ENCODE data around the gene IZUMO4. TPM values are rescaled to one million over a fixed set of nuclear protein-coding genes. Genes with fewer than 3 reads are reported as not detected.

Gene IZUMO4
- total and polyA plus RNA-seq, 10 of the 15 experiments (the other 5 are each of a cell fraction or from before 2014, with no cell fraction given): 0.53 to 27.1 (median 7.5) TPM

DNA sequence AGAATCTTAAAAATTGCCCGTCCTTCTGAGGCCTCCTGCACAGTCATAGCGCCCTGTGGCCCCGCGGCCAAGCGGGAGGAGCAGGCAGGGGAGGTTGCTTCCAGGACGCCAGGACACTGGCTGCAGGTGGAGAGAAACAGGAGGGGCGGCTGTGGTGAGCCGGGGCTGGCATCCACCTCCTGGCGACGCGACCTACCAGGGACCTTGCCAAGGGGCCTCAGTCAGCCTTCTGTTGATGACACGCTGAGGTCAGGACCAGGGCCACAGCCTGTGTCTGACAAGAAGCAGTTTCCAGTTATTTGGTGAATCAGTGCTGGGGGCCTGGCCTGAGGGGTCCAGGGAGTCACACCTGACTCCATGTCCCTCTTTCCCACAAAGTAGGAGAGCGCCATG lies 32.3 kb upstream of the IZUMO4 start:
- ChIA-PET POLR2A (no interaction called here), SMC1A (ENCODE audit: uncharacterized antibody, unreplicated experiment) (no interaction called here)
- in situ Hi-C loops (cut with MboI): no loop called here

More for the DNA sequence above, 32.3 kb upstream of the IZUMO4 start:
- H3K79me2 ChIP-seq (ENCODE audit: control insufficient read depth, insufficient read depth, low read length): peaks cover 14% of the 10 kb centered on the region
- ChIA-PET RAD21 (ENCODE audit: unreplicated experiment) (no interaction called here), CTCF (no interaction called here)
- no peak overlapping the region for H3K27ac ChIP-seq (ENCODE audit: control insufficient read depth, insufficient read depth)
- no peaks in the 10 kb centered on the region for H3K27me3 ChIP-seq (replicated peaks in 1 of 2; ENCODE audit: control insufficient read depth in 2 of 2, insufficient read depth in 2 of 2, low read length in 1 of 2)
- no peak overlapping the region for H3K4me3 ChIP-seq
- no peak overlapping the region for H3K4me2 ChIP-seq (ENCODE audit: control insufficient read depth, insufficient read depth)
- H3K4me1 ChIP-seq (ENCODE audit: control insufficient read depth, insufficient read depth, low read length): peaks cover 18% of the 10 kb centered on the region
- H3K9ac ChIP-seq (ENCODE audit: control insufficient read depth, insufficient read depth, low read length): no peak overlapping the region
- no peaks in the 10 kb centered on the region; a peak in 1 of 4 replicates for H3K36me3 ChIP-seq (ENCODE audit: control insufficient read depth in 2 of 2, insufficient read depth in 2 of 2, low read length in 1 of 2)
- TF ChIP-seq HDAC2 (IDR thresholded peaks at IDR 0.05): no peak
- TF ChIP-seq HCFC1 (IDR thresholded peaks at IDR 0.05; ENCODE audit: low read length): no peak
- no peak for TF ChIP-seq GATAD2B (conservative IDR thresholded peaks at IDR 0.05; ENCODE audit: low read depth)
- TF ChIP-seq SUZ12 (IDR thresholded peaks at IDR 0.05; ENCODE audit: unreplicated experiment): no peak
- TF ChIP-seq RAD21 (IDR thresholded peaks at IDR 0.05; ENCODE audit: insufficient read depth, low read depth, low read length): no peak
- no peak for TF ChIP-seq CHD1 (IDR thresholded peaks at IDR 0.05; ENCODE audit: low read depth, low read length)
- TF ChIP-seq SKIL (IDR thresholded peaks at IDR 0.05; ENCODE audit: low read depth, poor library complexity, severe bottlenecking): no peak
- no peak for TF ChIP-seq MTA2 (IDR thresholded peaks at IDR 0.05; ENCODE audit: low read depth)
- TF ChIP-seq SPI1 (IDR thresholded peaks at IDR 0.05; ENCODE audit: borderline replicate concordance, insufficient read depth, low read depth, low read length): no peak
- TF ChIP-seq YY1 (IDR thresholded peaks at IDR 0.05; ENCODE audit: low read depth, low read length): no peak
- TF ChIP-seq, protein P1, sequence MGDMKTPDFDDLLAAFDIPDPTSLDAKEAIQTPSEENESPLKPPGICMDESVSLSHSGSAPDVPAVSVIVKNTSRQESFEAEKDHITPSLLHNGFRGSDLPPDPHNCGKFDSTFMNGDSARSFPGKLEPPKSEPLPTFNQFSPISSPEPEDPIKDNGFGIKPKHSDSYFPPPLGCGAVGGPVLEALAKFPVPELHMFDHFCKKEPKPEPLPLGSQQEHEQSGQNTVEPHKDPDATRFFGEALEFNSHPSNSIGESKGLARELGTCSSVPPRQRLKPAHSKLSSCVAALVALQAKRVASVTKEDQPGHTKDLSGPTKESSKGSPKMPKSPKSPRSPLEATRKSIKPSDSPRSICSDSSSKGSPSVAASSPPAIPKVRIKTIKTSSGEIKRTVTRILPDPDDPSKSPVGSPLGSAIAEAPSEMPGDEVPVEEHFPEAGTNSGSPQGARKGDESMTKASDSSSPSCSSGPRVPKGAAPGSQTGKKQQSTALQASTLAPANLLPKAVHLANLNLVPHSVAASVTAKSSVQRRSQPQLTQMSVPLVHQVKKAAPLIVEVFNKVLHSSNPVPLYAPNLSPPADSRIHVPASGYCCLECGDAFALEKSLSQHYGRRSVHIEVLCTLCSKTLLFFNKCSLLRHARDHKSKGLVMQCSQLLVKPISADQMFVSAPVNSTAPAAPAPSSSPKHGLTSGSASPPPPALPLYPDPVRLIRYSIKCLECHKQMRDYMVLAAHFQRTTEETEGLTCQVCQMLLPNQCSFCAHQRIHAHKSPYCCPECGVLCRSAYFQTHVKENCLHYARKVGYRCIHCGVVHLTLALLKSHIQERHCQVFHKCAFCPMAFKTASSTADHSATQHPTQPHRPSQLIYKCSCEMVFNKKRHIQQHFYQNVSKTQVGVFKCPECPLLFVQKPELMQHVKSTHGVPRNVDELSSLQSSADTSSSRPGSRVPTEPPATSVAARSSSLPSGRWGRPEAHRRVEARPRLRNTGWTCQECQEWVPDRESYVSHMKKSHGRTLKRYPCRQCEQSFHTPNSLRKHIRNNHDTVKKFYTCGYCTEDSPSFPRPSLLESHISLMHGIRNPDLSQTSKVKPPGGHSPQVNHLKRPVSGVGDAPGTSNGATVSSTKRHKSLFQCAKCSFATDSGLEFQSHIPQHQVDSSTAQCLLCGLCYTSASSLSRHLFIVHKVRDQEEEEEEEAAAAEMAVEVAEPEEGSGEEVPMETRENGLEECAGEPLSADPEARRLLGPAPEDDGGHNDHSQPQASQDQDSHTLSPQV (IDR thresholded peaks at IDR 0.05): no peak
- TF ChIP-seq MAX (IDR thresholded peaks at IDR 0.05; ENCODE audit: low read depth, low read length): no peak
- TF ChIP-seq KAT2A (conservative IDR thresholded peaks at IDR 0.05; ENCODE audit: control insufficient read depth, low read depth, low read length): no peak
- FAIRE-seq (no peak), DNase-seq (ENCODE audit: low read depth, low spot score) (no peak), ATAC-seq (no peak)
- WGBS (ENCODE audit: insufficient coverage, insufficient replicate concordance, low lambda C conversion rate, missing lambda C conversion rate): 37% methylated on average over 13 of the region's 13 CpGs
- BruUV-seq (replicated peaks): no TSS peak
- intact Hi-C loops (cut with micrococcal nuclease; ENCODE audit: unreplicated experiment): loop anchor here (5.0 kb wide), 1 partner anchor 47 kb away; the partner anchor contains the start of gene BTBD2
- no peaks in the 10 kb centered on the region for H3K9me3 ChIP-seq (replicated peaks; ENCODE audit: control insufficient read depth, insufficient read depth, low read length)
- no peaks in the 10 kb centered on the region for H4K20me1 ChIP-seq (ENCODE audit: control insufficient read depth, insufficient read depth)
- H2AFZ ChIP-seq (ENCODE audit: control insufficient read depth, low read depth, low read length): no peak overlapping the region

Measured in GM12878 (cell line).